Panc1 (cell line): ENCODE data around the gene BACH2.

Experiments
- POLR2AphosphoS5 ChIP-seq: IDR thresholded peaks from 2 replicates; pipeline ENCODE4 v1.6.1; 2012; ENCODE audit warnings: mild to moderate bottlenecking, low read depth, low read length, moderate library complexity
- SIN3A ChIP-seq: IDR thresholded peaks from 2 replicates; pipeline ENCODE4 v1.6.1; 2012; ENCODE audit warnings: low read depth, mild to moderate bottlenecking, low read length, moderate library complexity, borderline replicate concordance; ENCODE audit not compliant: insufficient read depth
- TCF7L2 ChIP-seq: IDR thresholded peaks from 2 replicates; pipeline ENCODE4 v1.6.1; 2011; ENCODE audit warnings: mild to moderate bottlenecking, low read depth, low read length, inconsistent platforms
- TF ChIP-seq, protein P1 (sequence below): fragments of 450-650 bp; IDR thresholded peaks from 2 replicates; pipeline ENCODE4 v1.5.1; 2017; ENCODE audit warnings: mild to moderate bottlenecking
- TF ChIP-seq, protein P2 (sequence below), 2 experiments: IDR thresholded peaks; 2 replicates each; pipeline ENCODE4 v1.6.1; 2011 to 2012; ENCODE audit warnings: low read depth in 2 of 2, control low read depth in 1 of 2, low read length in 1 of 2, mild to moderate bottlenecking in 1 of 2, moderate library complexity in 1 of 2; ENCODE audit not compliant: insufficient read depth in 1 of 2

DNA sequence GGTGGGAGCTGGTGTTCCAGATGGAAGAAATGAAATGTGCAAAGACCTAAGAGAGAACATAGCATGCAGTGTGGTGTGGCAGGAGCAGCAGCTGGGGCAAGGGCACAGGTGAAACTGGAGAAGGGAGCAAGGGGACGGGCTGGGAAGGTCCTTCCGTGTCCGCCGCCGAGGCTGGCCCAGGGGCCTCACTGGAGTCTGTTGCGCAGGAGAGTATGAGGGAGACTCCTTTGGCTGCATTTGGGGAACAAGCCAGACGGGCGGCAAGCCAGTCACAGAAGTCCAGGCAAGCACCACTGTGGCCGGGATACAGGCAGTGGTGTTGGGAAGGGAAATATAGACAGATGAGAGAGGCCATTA lies 324.6 kb downstream of the BACH2 start:
- TF ChIP-seq, protein P1, sequence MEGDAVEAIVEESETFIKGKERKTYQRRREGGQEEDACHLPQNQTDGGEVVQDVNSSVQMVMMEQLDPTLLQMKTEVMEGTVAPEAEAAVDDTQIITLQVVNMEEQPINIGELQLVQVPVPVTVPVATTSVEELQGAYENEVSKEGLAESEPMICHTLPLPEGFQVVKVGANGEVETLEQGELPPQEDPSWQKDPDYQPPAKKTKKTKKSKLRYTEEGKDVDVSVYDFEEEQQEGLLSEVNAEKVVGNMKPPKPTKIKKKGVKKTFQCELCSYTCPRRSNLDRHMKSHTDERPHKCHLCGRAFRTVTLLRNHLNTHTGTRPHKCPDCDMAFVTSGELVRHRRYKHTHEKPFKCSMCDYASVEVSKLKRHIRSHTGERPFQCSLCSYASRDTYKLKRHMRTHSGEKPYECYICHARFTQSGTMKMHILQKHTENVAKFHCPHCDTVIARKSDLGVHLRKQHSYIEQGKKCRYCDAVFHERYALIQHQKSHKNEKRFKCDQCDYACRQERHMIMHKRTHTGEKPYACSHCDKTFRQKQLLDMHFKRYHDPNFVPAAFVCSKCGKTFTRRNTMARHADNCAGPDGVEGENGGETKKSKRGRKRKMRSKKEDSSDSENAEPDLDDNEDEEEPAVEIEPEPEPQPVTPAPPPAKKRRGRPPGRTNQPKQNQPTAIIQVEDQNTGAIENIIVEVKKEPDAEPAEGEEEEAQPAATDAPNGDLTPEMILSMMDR, result no peak
- TF ChIP-seq, protein P2, sequence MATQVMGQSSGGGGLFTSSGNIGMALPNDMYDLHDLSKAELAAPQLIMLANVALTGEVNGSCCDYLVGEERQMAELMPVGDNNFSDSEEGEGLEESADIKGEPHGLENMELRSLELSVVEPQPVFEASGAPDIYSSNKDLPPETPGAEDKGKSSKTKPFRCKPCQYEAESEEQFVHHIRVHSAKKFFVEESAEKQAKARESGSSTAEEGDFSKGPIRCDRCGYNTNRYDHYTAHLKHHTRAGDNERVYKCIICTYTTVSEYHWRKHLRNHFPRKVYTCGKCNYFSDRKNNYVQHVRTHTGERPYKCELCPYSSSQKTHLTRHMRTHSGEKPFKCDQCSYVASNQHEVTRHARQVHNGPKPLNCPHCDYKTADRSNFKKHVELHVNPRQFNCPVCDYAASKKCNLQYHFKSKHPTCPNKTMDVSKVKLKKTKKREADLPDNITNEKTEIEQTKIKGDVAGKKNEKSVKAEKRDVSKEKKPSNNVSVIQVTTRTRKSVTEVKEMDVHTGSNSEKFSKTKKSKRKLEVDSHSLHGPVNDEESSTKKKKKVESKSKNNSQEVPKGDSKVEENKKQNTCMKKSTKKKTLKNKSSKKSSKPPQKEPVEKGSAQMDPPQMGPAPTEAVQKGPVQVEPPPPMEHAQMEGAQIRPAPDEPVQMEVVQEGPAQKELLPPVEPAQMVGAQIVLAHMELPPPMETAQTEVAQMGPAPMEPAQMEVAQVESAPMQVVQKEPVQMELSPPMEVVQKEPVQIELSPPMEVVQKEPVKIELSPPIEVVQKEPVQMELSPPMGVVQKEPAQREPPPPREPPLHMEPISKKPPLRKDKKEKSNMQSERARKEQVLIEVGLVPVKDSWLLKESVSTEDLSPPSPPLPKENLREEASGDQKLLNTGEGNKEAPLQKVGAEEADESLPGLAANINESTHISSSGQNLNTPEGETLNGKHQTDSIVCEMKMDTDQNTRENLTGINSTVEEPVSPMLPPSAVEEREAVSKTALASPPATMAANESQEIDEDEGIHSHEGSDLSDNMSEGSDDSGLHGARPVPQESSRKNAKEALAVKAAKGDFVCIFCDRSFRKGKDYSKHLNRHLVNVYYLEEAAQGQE (IDR thresholded peaks at IDR 0.05; ENCODE audit: insufficient read depth in 1 of 2, low read depth in 2 of 2, low read length in 1 of 2), result no peak
- TF ChIP-seq POLR2AphosphoS5 (no peak), SIN3A (no peak), TCF7L2 (no peak)
